GM18868 (cell line): ENCODE data around the gene GTF3A.
"Not testable (repeated sequence)": the region's sequence is repeated elsewhere in the genome, so short reads cannot be mapped to it uniquely, and the experiment has no call there.

ENCODE experiments used
- ATAC-seq: cut with Tn5 transposase; IDR thresholded peaks from one replicate; pipeline ENCODE4 v1.9.1; 2021; ENCODE audit warnings: mild to moderate bottlenecking, moderate library complexity; ENCODE audit not compliant: unreplicated experiment

GTF3A gene

DNA sequence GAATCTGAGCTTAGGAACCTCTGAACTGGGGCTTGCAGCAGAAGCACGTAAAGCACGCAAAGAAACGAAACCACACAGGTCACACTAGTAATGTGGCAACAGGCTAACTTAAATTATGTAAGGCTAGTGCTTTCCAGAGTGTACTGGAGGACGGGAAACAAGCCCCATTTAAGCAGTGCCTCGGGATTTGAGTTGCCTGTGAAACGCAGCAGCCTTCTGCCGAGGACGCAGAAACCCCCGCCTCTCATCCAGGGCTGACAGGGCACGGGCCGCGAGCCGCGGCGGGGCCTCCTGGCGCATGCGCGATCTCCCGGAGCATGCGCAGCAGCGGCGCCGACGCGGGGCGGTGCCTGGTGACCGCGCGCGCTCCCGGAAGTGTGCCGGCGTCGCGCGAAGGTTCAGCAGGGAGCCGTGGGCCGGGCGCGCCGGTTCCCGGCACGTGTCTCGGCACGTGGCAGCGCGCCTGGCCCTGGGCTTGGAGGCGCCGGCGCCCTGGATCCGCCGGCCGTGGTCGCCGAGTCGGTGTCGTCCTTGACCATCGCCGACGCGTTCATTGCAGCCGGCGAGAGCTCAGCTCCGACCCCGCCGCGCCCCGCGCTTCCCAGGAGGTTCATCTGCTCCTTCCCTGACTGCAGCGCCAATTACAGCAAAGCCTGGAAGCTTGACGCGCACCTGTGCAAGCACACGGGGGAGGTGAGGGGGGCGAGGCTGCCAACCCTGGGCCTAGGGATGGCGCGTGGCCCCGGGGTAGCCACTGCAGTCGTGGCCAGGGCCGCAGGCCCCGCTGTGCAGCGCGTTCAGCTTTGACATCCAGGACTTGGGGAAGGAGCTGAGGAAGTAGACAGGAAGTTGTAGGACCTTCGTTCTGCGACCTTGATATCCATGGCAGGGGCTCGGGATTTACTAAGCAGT, at the start of gene GTF3A:
TSS of gene GTF3A (plus strand) at position 374 of the 912 bp plus-strand sequence.
- peak; percentile 70 for ATAC-seq

DNA sequence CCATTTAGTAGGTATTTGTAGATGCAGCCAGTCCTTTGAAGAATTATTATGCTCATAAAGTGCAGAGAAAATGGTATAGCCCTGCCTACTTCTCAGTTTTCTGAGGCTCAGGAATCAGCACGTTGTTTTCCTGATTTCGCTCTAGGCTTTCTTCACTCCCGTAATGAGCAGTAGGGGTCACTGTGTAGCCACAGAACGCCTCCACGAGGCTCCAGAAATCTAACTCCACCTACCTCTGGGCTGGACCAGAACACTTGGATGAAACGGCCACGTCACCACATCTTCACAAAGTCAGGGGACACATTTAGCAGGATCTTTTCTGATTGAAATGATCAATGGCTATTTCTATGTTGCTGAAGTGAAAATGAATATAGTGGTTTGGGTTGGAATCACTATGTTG, 49.8 kb upstream of the GTF3A start:
- ATAC-seq = peak; percentile 74

DNA sequence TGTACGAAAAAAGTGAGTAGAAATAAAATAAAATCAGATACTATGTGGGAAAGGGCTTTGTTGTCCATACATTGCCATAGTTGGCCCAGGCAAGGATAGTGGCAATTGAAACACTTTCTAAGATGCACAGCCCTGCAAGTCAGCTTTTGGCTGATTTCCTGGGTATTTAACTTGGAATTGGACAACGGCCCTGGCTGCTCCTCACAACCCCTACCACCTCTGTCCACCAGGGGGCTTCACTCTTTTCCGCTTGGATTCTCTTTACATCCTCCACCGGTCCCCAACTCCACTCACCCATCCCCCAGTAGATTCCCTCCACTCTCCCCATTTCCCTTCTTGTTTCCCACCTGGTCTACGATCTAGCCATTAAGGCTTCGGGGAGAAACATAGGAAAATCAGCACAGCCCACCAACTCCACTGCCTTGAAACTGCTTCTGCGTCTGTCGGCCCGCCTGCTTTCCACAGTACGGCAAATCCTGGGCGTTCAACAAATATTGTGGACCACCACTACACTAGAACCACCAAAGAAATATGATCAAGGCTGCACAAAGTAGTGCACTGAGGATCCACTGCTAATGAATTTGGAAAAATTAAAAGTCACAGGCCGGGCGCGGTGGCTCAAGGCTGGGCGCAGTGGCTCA, 48.6 kb upstream of the GTF3A start:
- no peak for ATAC-seq

DNA sequence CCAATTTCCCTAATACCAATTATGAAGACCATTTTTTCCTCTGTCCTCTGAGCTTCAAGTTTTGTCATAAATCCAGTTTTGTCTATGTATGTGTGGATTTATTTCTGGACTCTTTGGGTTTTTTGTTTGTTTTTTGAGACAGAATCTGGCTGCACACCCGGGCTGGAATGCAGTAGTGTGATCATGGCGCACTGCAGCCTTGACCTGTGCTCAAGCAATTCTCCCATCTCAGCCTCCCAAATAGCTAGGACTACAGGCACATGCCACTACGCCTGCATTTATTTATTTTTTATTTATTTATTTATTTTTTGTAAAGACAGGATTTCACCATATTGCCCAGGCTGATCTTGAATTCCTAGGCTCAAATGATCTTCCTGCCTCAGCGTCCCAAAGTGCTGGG, 45.3 kb upstream of the GTF3A start:
- no peak for ATAC-seq

- no peak for ATAC-seq
These were observed 44.5 kb upstream of the GTF3A start for GRCh38 chr13:27379694-27380641.

DNA sequence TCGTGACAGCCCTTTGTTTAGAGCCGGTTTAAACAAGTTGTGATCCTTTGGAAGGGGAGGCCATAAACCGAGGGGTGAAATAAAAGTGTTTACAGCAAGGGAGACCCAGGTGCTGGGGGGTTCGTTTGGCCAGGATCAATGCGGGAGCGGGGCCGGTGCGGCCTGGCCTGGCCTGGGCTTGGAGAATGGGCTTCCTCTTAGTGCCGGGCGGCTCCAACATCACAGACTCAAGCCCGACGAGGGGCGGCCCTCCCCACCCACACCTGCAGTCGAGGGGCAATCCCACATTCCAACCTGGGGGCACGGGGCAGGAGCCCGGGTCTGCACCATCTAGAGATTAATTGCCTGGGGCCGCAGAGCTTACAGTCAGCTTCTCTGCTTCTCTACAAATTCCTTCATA, 42.8 kb upstream of the GTF3A start:
- no peak for ATAC-seq

DNA sequence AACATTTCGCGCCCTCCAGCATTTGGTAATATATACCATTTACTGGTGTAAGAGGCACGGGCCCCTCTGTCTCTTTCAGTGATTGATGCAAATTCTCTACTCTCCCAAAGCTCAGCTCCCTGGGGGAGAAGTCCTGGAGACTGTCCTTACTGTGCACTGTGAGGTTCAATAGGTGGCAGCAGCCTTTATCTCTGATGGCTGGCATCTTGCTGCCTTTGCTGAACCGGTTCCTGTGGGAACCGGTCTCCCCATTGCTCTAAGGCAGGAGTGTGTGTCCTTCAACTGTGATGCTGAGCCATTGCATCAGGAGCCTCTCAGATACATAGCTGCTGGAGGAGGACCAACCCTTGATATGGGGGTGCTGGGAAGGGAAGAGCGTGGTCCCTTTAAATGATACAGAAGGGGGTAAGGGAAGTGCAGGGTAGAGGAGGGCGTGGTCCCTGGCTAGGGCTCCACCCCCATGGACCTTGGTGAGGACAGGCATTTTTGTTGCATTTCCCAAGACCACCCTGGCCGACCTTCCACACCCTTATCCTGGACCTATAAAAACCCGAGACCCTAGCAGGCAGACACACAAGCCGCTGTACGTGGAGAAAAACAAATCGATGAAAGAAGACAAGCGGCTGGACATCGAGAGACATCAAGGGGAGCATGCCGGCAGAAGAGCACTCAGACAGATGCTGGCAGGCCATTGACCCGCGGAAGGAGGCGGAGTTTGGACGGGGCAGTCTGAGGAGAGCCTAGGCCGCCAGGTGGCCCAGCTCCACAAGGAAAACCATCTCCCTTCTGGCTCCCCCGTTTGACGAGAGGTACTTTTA, 41.1 kb upstream of the GTF3A start:
- ATAC-seq = no peak

GRCh38 chr13:27384285-27384684, 40.1 kb upstream of the GTF3A start:
- no peak for ATAC-seq

GRCh38 chr13:27388241-27388640, 36.2 kb upstream of the GTF3A start:
- no peak for ATAC-seq

DNA sequence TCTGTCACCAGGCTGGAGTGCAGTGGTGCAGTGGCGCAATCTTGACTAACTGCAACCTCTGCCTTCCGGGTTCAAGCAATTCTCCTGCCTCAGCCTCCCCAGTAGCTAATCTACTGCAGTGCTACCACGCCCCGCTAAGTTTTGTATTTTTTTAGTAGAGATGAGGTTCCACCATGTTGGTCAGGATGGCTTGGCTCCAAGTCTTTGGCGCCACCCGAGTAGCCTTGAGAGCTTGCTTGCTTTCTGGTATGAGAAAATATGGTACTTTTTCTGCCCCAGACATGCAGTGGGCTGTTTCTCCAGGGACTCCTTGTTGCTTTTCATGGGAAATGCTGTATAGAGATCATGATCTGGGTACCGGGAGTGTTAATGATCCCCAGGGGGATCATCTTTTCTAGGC, 34.5 kb upstream of the GTF3A start:
- ATAC-seq = no peak

- ATAC-seq = no peak
These were observed 32.9 kb upstream of the GTF3A start for GRCh38 chr13:27391471-27391870.

GRCh38 chr13:27393101-27393500, 31.3 kb upstream of the GTF3A start:
- no peak for ATAC-seq

DNA sequence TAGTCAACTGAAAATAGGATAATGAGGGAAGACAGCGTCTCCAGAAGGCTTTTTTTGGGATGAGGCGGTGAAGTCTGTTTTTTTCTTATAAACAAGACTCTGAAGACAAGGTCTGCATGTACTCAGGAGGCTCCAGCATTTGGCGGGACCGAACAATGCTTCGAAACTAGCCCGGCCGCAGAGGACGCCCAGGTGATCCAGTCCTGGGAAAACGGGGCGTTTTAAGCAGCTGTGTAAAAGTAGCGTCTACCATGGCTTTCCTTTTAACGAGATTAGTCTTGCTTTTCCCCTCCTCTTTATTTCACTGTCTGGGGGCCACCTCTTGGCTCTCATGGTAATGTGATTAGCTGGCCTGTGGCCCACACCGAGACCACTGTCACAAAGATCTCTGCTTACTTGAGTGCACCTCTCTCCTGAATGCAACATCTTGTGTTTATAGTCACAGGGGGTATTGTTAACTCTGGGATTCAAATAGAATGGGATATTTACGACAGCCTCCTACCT, 29.4 kb upstream of the GTF3A start:
- ATAC-seq = no peak

GRCh38 chr13:27396252-27396846, 28.1 kb upstream of the GTF3A start:
- no peak for ATAC-seq

- no peak for ATAC-seq
These were observed 26.1 kb upstream of the GTF3A start for GRCh38 chr13:27398360-27398759.

DNA sequence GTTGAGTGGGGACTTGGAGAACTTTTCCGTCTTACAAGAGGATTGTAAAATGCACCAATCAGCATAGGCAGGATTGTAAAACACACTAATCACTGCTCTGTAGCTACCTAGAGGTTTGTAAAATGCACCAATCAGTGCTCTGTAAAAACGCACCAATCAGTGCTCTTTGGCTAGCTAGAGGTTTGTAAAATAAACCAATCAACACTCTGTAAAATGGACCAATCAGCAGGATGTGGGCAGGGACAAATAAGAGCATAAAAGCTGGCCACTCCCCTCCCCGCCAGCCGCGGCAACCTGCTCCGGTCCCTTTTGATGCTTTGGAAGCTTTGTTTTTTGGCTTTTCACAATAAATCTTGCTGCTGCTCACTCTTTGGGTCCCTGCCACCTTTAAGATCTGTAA, 24.0 kb upstream of the GTF3A start:
- ATAC-seq = not testable (repeated sequence)

GRCh38 chr13:27401210-27401609, 23.2 kb upstream of the GTF3A start:
- no peak for ATAC-seq

GRCh38 chr13:27403203-27403678, 21.2 kb upstream of the GTF3A start:
- ATAC-seq = no peak

DNA sequence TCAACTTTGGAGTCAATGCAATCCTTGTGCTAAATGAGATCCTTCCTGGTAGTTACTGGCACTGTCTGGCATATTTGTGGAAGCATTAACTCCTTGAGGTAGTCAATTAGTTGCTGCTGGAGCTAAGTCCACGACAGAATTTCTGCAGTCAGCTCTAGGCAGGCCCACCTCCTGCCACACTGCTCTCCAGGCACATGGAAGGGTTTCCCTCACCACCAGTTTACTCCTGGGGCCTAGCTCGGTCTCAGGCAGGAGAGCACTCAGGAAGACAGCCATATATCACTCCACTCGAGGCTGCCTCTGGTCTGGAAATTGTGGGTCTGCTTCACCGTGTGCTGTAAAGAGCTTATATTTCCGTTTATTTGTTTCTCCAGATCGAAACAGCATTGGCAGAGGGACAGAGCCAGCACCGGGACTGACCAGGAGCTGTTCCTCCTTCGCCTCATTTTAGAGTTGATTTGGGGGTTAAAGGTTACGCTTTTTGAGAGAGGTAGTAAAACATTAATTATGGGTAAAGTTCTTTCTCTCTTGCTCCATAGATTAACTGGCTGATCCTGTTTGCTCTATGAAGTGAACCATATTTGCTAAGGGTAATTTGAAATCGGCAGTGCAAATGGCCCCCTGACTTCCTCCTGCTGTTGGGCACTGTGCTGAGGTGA, 20.6 kb upstream of the GTF3A start:
- no peak for ATAC-seq
